Raji (cell line): ENCODE measurements around the gene SLC22A12.

Experiments used
- POLR2A ChIP-seq: IDR thresholded peaks from 2 replicates; pipeline ENCODE4 v1.6.1; 2011; ENCODE audit warnings: low read depth, low read length, control low read depth; ENCODE audit not compliant: insufficient read depth

SLC22A12 gene

DNA sequence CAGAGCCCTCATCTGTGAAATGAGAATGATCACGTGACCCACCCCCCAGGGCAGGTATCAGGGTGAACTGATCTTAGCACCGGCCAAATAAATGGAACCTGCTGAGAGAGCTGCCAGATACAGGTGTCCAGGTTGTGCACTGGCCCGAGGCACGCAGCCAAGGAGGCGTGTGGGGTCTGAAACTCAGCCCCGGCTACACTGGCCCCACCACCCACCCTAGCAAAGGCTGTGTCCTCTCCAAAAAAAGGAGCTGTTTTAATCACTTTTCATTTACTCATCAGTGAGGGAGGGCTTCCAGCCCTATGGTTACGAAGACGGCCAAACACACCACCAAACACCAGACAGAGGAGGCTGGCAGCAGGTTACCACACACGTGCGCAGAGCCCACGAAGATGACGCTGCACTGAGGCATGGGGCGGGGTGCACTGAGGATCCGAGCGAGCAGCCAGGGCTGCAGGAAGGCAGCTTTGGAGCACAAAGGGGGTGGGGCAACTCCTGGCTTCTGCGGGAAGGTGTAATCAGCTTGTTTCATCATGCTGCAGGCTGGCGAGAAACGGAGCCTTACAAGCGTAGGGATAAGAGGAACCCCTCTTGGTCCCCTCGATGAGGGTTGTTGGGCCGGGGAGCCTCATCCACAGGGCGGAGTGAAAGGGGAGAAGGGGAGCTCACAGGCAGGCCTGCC, 19.5 kb upstream of the SLC22A12 start:
- no peak for TF ChIP-seq POLR2A

DNA sequence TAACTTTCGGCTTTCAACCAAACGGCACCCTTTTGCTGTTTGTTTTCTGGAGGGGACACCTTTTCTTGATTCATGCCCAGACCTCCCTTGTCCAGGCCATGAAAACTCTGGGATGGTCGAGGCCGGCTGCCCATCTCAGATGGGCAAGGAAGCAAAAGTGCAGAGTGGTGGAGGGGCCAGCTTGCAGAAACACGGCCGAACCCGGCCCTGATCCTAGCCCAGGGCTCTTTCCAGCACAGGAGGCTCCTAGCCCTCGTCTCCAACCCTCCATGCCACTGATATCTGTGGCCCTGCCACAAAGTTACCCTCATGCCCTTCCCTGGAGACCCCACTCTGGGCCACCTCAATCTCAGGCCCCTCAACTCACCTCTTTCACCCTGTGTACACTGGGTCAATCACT, 18.9 kb upstream of the SLC22A12 start:
- TF ChIP-seq POLR2A = no peak

DNA sequence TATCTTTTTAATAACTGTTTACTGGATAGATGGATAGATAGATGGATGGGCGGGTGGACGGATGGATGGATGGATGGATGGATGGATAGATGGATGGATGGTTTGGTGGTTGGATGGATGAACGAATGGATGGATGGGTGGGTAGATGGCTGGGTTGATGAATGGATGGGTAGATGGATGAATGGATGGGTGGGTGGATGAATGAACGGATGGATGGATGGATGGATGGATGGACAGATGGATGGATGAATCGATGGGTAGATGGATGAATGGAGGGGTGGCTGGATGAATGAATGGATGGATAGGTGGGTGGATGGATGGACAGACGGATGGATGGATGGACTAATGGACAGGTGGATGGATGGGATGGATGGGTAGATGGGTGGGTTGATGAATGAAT, 13.8 kb upstream of the SLC22A12 start:
- TF ChIP-seq POLR2A = no peak

DNA sequence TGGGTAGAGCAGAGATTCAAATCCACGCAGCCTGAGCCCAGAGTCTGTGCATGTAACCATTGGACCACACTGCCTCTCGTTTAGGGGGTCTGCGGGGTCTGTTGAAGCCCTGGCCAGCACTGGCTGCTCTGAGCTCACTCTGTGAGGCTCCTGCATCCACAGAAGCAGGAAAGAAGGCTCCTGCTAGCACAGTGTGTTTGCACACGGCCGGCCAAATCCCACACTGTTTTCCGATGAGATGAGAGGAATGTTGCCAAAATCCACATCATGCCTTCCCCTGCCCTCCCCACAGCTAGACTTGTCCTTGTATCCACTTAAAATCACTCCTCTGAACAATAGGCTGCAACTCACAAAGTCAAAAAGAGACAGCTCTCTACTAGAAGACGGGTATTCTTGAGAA, 10.6 kb upstream of the SLC22A12 start:
- TF ChIP-seq POLR2A = no peak

DNA sequence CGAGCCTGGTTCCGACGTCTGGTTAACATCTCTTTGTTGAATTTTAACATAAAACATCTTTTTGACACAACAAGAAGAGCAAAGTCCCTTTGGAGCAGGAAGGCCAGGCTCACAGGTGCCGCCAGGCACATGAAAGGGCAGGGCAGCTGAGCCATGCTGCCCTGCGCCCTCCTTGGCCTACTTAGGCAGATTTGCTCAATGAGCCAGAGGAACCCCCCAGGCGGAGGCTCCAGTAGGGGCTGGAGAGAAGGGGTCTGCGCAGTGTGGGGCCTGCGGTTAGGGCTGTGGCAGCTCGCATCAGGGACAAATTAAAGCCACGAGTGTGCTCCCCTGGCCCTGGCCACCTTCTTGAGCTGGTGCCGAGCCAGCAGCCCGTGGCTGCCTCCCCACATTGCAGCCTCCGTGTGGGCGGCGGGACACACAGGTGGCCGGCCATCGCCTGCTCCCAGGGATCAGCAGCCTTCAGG, 9.9 kb upstream of the SLC22A12 start:
- TF ChIP-seq POLR2A = no peak

DNA sequence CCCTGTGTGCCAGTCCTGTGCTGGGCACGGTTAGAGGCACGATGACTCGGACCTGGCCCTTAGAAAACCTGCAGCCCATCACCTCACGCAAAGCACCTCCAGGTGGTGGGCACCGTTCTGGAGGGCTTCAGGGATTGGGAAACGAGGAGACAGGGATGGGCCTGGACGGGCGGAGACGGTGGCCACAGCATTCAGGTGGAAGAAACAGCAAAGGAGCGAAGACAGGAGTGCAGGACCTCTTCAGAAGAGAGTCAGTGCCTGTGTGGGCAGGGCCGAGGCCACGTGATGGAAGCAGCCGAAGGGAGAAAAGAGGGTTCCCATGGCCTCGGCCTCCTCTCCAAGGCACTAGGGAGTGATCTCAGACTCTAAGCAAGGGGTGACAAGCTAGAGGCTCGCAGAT, 8.1 kb upstream of the SLC22A12 start:
- no peak for TF ChIP-seq POLR2A

DNA sequence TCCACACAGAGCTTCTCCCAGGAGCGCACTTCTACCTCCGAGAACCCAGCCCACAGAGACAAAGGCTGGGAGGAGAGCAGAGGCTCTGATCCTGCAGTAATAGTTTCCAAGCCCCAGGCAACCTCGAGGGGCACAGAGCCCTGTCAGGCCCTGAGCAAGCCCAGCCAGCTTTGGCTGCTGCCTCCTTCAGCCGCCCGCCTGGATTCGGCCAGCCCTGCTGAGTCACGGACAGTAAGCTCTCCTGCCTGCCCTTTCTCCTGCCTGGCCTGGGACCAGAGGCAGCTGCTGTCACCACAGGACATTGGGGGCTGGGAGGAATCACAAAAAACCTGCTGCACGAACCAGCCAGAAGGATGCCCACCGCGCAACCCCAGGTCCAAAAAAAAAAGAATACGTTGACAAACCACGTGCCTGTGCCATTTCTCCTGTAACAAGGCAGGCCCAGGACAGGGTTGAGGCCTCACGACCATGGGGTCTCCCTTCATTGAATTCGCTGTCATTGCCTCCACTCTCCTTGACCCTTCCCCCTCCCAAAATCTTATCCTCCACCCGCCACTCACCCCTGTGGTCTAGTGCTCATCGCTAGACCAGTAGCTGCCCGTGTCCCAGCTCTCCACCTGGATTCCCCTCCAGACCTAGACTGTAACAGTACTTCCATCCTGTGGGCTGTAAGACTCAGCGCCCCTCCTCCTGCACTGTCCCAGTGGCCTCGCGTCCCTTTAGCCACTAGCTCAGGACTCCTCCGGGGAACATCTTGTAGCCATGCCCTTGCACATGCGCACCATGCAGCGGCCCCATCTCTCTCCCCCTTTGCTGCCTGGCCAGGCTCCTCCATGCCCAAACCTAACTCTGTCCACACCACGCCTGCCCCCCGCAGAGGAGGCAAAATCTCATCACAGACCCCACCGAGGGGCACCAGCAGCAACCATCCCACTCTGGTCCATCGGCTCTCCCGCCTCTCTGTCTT, 7.4 kb upstream of the SLC22A12 start:
- no peak for TF ChIP-seq POLR2A

DNA sequence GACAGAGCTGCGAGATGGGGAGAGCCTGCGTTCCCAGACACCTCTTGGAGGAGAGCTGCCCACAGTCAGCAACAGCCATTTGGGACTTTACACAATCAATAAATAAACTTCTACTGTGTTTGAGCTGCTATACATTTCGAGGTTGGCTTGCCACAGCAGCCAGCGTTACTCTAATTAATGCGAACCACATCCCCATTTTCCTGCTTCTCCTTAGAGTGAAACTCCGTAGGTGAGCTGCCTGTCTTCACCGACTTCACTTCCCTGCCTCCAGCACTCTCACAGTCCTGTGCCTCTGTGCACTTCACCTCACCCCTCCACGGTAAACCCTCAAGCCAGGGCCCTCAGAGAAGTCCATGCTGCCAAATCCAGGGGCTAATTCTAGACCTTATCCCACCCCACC, 5.9 kb upstream of the SLC22A12 start:
- TF ChIP-seq POLR2A = no peak

DNA sequence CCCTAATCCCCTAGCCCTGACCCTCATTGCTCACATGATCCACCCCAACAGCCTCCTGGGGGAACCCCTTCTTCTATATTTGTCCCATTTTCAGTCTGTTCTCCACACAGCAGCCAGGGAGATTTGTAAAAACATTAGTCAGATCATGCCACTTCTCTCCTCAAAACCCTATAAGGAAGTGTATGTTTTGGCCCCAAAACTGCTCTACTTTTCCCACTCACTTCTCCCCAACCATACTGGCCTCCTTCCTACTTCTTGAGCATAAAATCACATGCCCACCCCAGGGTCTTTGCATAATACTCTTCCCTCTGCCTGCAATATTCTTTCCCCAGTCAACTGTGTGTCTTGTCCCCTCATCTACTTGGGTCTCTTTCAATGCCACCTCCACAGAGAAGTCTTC, 4.7 kb upstream of the SLC22A12 start:
- TF ChIP-seq POLR2A = no peak

DNA sequence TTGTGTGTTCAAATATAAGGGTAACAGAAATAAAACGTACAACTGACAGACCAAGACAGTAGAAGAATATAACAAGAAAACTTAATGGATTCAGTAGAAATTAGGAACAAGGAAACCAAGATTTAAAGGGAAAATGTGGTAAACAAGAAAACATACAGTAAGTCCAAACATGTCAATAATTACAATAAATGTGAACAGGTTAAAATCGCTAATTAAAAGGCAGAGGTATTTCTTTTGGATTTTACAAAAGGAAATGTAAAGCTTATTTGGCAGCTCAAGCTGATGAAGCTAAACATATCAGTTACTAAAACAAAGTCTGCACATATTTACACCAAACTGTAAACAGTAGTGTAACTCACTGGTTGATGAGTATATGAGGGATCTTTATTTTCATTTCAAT, 2.3 kb upstream of the SLC22A12 start:
- TF ChIP-seq POLR2A = no peak

DNA sequence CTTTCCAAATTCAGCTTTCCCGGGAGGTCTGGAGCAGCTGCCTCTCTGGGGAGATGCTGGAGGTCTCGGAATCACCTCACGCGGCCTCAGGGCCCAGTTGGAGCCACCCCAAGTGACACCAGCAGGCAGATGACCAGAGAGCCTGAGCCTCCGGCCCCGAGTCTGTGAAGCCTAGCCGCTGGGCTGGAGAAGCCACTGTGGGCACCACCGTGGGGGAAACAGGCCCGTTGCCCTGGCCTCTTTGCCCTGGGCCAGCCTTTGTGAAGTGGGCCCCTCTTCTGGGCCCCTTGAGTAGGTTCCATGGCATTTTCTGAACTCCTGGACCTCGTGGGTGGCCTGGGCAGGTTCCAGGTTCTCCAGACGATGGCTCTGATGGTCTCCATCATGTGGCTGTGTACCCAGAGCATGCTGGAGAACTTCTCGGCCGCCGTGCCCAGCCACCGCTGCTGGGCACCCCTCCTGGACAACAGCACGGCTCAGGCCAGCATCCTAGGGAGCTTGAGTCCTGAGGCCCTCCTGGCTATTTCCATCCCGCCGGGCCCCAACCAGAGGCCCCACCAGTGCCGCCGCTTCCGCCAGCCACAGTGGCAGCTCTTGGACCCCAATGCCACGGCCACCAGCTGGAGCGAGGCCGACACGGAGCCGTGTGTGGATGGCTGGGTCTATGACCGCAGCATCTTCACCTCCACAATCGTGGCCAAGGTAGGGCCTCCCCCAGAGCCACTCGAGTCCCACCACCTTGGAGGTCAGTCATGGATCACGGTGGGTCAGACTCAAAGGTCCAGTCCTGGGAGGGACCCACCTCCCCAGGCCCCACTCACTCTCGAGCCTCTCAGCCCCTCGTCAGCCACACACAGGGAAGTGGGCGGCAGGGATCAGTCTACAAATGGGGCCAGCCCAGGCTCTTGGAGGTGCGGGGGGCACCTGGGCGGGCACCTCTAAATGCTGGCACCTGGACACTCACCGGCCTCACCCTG, 525 bp downstream of the SLC22A12 start:
- TF ChIP-seq POLR2A = no peak

DNA sequence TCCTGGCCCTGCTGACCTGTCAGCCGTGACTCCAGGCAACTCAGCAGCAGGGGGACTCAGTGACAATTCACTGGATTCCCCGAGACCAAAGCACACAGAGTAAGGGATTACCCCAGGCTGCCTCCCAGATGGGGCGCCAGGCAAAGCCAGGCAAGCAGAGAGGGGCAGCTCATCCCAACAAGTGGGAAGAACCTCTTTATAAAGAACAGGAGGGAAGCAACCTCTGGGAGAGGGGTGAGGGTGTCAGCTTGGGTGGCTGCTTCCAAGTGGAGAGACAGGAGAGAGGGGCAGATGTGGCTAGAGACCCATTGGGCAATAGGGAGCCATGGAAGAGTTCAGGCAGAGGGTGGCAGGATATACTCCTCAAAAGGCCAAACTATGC, 1.2 kb downstream of the SLC22A12 start:
- no peak for TF ChIP-seq POLR2A

DNA sequence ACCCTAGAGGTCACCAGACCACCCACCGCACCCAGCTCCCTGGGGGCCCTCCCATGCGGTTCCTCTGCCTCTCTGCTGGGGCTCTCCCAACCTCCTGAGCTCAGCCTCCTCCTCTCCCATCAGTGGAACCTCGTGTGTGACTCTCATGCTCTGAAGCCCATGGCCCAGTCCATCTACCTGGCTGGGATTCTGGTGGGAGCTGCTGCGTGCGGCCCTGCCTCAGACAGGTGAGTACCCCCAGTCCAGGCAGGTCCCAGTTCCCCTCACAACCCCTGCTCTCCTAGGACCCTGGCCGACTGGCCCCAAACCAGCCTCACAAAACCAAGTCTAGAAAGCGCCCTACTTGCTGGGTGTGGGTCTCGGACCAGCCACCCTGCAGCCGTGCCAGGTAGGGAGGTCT, 1.6 kb downstream of the SLC22A12 start:
- no peak for TF ChIP-seq POLR2A

DNA sequence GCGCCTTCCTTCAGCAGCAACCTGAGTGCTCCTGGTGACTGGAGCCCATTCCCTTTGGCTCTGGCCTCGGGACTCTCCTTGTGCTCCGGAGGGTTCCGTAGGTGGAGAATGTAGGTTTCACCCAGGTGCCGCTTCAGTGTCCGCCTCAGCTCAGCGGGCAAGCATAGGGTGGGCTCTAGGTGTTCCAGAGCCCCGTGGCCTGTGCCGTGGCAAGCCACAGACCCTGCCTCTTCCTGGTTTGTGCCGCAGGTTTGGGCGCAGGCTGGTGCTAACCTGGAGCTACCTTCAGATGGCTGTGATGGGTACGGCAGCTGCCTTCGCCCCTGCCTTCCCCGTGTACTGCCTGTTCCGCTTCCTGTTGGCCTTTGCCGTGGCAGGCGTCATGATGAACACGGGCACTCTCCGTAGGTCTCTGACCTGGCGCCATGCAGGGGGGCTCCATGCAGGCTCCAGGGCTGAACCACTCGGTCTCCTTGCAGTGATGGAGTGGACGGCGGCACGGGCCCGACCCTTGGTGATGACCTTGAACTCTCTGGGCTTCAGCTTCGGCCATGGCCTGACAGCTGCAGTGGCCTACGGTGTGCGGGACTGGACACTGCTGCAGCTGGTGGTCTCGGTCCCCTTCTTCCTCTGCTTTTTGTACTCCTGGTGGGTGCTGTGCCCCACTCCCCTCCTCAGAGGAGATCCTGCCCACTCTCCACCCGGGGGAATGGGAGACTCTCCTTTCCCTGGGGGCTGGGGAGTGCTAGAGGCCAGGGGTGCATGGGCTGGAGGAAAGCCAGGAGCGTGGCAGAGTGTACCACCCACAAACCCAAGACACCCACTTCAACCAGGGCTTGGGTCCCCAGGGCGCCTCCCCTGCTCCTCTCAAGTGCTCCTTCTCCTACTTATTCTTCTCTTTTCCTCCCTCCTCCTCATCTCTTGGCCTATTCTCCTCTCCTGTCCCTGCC, 2.4 kb downstream of the SLC22A12 start:
- no peak for TF ChIP-seq POLR2A

DNA sequence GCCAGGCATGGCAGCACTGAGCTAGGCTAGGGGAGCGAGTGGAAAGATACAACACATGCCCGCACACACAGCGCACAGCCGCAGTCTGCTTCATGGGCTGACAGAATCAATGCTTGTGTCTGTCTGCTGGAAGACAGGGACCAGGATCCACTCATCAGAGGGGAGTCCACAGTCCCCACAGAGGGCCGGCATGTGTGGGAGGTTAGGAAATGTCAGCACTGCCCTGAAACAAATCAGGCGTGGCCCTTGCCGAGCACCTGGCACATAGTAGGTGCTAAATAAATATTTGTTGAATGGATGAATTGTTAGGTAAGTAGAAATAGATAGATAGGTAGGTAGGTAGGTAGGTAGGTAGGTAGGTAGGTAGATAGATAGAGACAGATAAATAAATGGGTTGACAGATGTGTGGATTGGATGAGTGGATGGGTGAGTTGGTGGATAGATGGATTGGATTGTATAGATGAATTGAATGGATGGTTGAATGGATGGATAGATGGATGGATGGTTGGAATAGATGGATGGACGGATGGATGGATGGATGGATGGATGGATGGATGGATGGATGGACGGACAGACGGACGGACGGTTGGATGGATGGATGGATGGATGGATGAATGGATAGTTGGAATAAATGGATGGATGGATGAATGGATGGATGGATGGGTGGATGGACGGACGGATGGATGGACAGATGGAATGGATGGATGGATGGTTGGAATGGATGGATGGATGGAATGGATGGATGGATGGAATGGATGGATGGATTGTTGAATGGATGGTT, 3.3 kb downstream of the SLC22A12 start:
- no peak for TF ChIP-seq POLR2A
